HT1080 (cell line): ENCODE results near the gene KAT6B. TPM values are rescaled to one million over a fixed set of nuclear protein-coding genes. Genes with fewer than 3 reads are reported as not detected.

Experiments
- DNase-seq: peaks from one replicate; pipeline ENCODE4 v3.0.0-alpha.2; 2015; ENCODE audit warnings: low read depth
- total RNA-seq: library from RNA; depleted of rRNA; stranded (reverse); fragments of >200 nt; shearing (Covaris generic); gene quantifications from 2 replicates; pipeline ENCODE4 v1.2.3, GENCODE V29; 2014

KAT6B gene
- total RNA-seq, 1 experiment from 2014 or later, result 12.9 TPM

- no peak for DNase-seq
Measured at GRCh38 chr10:75062506-75063299, 236.3 kb downstream of the KAT6B start.

- no peak for DNase-seq
Measured at GRCh38 chr10:75063461-75064230, 237.2 kb downstream of the KAT6B start.

GRCh38 chr10:75065076-75065475 is 238.7 kb downstream of the KAT6B start:
- DNase-seq, result no peak

GRCh38 chr10:75066271-75066670 is 239.9 kb downstream of the KAT6B start:
- DNase-seq, result no peak

GRCh38 chr10:75067272-75067671 is 240.9 kb downstream of the KAT6B start:
- DNase-seq, result no peak

- no peak for DNase-seq
Measured at GRCh38 chr10:75068523-75068922, 242.1 kb downstream of the KAT6B start.

GRCh38 chr10:75070476-75070875 is 244.1 kb downstream of the KAT6B start:
- no peak for DNase-seq

- DNase-seq, result no peak
Measured at GRCh38 chr10:75070961-75071428, 244.6 kb downstream of the KAT6B start.

GRCh38 chr10:75071756-75072155 is 245.4 kb downstream of the KAT6B start:
- no peak for DNase-seq

GRCh38 chr10:75072727-75073126 is 246.3 kb downstream of the KAT6B start:
- no peak for DNase-seq

GRCh38 chr10:75073442-75073841 is 247.0 kb downstream of the KAT6B start:
- no peak for DNase-seq

GRCh38 chr10:75074711-75075445 is 248.5 kb downstream of the KAT6B start:
- no peak for DNase-seq

GRCh38 chr10:75076348-75076747 is 249.9 kb downstream of the KAT6B start:
- no peak for DNase-seq

- no peak for DNase-seq
Measured at GRCh38 chr10:75079436-75080083, 253.2 kb downstream of the KAT6B start.

GRCh38 chr10:75080554-75080953 is 254.2 kb downstream of the KAT6B start:
- DNase-seq, result no peak

- DNase-seq, result no peak
Measured at GRCh38 chr10:75081379-75081778, 255.0 kb downstream of the KAT6B start.
